MM.1S (cell line): Measurements from ENCODE around the gene CNTNAP2.

ENCODE experiments used
- DNase-seq: peaks from one replicate; pipeline ENCODE4 v3.0.0-alpha.2; 2015
- H2AFZ ChIP-seq: fragments of 300-600 bp; sonication (generic); 2 replicates; pipeline ENCODE4 v1.6.0; 2016; ENCODE audit warnings: antibody characterized with exemption, low read length
- H3F3A ChIP-seq: fragments of 300-600 bp; sonication (generic); 2 replicates; pipeline ENCODE4 v1.6.1; 2016; ENCODE audit warnings: mild to moderate bottlenecking, antibody characterized with exemption, low read length, moderate library complexity, mixed read lengths; ENCODE audit not compliant: insufficient read depth
- H3K27ac ChIP-seq: fragments of 300-600 bp; sonication (generic); 2 replicates; pipeline ENCODE4 v1.5.1; 2016; ENCODE audit warnings: mild to moderate bottlenecking, low read length
- H3K27me3 ChIP-seq: fragments of 300-600 bp; sonication (generic); replicated peaks from 2 replicates; pipeline ENCODE4 v1.6.0; 2016; ENCODE audit warnings: low read length; ENCODE audit not compliant: insufficient read depth
- H3K36me3 ChIP-seq: fragments of 300-600 bp; sonication (generic); replicated peaks from 2 replicates; pipeline ENCODE4 v1.6.1; 2016; ENCODE audit warnings: mild to moderate bottlenecking, low read length, mixed read lengths; ENCODE audit not compliant: insufficient read depth
- H3K4me1 ChIP-seq: fragments of 300-600 bp; sonication (generic); 2 replicates; pipeline ENCODE4 v1.6.1; 2016; ENCODE audit warnings: low read length, mixed read lengths
- H3K4me2 ChIP-seq: fragments of 300-600 bp; sonication (generic); 2 replicates; pipeline ENCODE4 v1.6.0; 2016; ENCODE audit warnings: low read depth, low read length
- H3K4me3 ChIP-seq: fragments of 300-600 bp; sonication (generic); 2 replicates; pipeline ENCODE4 v1.5.1; 2016; ENCODE audit warnings: low read length, mixed read lengths
- H3K79me2 ChIP-seq: fragments of 300-600 bp; sonication (generic); 2 replicates; pipeline ENCODE4 v1.6.1; 2016; ENCODE audit warnings: mixed run types, low read length, mixed read lengths
- H3K9ac ChIP-seq: fragments of 300-600 bp; sonication (generic); 2 replicates; pipeline ENCODE4 v1.6.1; 2016; ENCODE audit warnings: low read length, mixed read lengths
- H3K9me2 ChIP-seq: fragments of 300-600 bp; sonication (generic); replicated peaks from 2 replicates; pipeline ENCODE4 v1.6.1; 2016; ENCODE audit warnings: mild to moderate bottlenecking, low read length, mixed read lengths; ENCODE audit not compliant: insufficient read depth
- H3K9me3 ChIP-seq: fragments of 300-600 bp; sonication (generic); replicated peaks from 2 replicates; pipeline ENCODE4 v1.6.1; 2016; ENCODE audit warnings: mild to moderate bottlenecking, low read length, mixed read lengths; ENCODE audit not compliant: insufficient read depth
- H4K20me1 ChIP-seq: fragments of 300-600 bp; sonication (generic); 2 replicates; pipeline ENCODE4 v1.6.1; 2016; ENCODE audit warnings: mild to moderate bottlenecking, low read length, moderate library complexity, mixed read lengths; ENCODE audit not compliant: insufficient read depth
- EZH2 ChIP-seq: fragments of 300-600 bp; sonication (generic); optimal IDR thresholded peaks from 2 replicates; pipeline ENCODE3; 2017; ENCODE audit warnings: low read depth, mild to moderate bottlenecking, antibody characterized with exemption, low read length, mixed read lengths
- EZH2phosphoT487 ChIP-seq: fragments of 300-600 bp; sonication (generic); IDR thresholded peaks from 2 replicates; pipeline ENCODE4 v1.6.1; 2018; ENCODE audit warnings: antibody characterized with exemption, low read length
- TF ChIP-seq, protein P1 (sequence below): fragments of 300-600 bp; sonication (generic); IDR thresholded peaks from 2 replicates; pipeline ENCODE4 v1.5.1; 2016; ENCODE audit warnings: antibody characterized with exemption, low read length, mixed read lengths

Gene CNTNAP2

DNA sequence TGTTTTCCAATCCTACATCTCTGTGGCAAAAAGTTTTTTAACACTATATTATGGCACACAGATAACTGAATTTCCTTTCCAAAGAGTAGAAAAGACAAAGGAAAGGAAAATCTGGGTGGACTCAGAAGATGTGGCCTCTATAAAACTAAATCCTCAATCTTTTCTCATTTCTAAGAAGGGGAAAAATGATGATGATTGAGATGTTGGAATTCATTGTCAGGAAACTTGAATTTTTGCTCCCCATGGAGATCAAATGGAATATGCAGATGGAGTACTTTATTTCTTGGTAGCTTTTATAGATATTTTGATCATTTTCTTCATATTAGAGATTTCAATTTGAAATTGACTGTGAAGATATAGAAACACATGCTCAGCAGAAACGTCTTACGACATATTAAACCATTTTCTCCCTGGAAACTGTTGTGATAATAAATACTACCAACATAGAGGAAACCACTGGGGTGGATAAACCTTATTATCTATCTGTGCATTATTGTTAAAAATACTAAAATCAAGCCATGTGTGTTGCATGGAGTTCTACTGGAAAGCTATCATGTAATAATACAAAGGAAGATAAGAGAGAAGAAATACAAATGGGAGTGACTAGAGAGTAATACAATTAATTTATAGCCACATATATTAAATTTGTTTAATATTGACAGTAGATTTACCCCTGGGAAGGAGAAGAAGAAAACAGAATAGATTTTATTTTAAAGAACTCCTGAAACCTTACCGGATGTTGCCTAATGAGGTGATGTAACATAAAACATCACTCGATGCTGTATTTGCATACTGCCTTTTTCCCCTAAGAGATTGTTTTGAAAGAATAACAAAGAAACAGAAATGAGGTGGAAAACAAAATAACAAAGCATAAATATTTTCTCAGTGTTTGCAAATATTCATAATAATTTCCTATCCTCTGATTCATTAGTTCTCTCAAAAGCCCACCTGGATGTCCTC lies 1542.7 kb downstream of the CNTNAP2 start:
- Histone ChIP-seq H2AFZ (no peak overlapping the region), H3K27ac (no peak overlapping the region), H3K9me2 (no peaks in the 10 kb centered on the region), H3K27me3 (no peaks in the 10 kb centered on the region), H3K9me3 (no peaks in the 10 kb centered on the region), H3K79me2 (no peaks in the 10 kb centered on the region), H4K20me1 (no peaks in the 10 kb centered on the region), H3K36me3 (no peaks in the 10 kb centered on the region), H3K4me3 (no peak overlapping the region), H3F3A (no peaks in the 10 kb centered on the region), H3K9ac (no peak overlapping the region), H3K4me2 (no peak overlapping the region), H3K4me1 (no peaks in the 10 kb centered on the region)
- no peak for DNase-seq
- TF ChIP-seq EZH2phosphoT487 (no peak), EZH2 (no peak)
- TF ChIP-seq, protein P1, sequence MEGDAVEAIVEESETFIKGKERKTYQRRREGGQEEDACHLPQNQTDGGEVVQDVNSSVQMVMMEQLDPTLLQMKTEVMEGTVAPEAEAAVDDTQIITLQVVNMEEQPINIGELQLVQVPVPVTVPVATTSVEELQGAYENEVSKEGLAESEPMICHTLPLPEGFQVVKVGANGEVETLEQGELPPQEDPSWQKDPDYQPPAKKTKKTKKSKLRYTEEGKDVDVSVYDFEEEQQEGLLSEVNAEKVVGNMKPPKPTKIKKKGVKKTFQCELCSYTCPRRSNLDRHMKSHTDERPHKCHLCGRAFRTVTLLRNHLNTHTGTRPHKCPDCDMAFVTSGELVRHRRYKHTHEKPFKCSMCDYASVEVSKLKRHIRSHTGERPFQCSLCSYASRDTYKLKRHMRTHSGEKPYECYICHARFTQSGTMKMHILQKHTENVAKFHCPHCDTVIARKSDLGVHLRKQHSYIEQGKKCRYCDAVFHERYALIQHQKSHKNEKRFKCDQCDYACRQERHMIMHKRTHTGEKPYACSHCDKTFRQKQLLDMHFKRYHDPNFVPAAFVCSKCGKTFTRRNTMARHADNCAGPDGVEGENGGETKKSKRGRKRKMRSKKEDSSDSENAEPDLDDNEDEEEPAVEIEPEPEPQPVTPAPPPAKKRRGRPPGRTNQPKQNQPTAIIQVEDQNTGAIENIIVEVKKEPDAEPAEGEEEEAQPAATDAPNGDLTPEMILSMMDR: no peak

DNA sequence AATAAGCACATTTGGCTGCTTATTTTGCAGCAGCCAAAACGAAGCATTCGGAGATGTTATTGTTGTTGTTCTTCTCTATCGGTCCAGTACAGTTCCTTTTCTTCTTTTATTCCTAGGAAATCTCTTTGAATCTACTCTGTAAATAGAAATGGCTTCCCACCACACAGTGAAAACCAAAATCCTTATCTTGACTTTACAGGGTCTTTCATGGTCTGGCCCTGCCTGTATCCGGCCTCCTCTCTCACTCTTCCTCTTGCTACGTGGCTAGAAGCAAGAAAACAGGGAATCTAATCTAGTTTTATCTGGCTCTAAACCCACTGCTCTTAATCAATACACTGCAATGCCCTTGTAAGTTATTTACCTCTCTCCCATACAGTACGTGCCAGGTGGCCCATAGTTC lies 1547.9 kb downstream of the CNTNAP2 start:
- H3K9ac ChIP-seq: no peak overlapping the region
- DNase-seq: no peak
- no peaks in the 10 kb centered on the region for H3K4me1 ChIP-seq
- H3K9me3 ChIP-seq: no peaks in the 10 kb centered on the region
- no peaks in the 10 kb centered on the region for H3K79me2 ChIP-seq
- no peaks in the 10 kb centered on the region for H3F3A ChIP-seq
- no peak overlapping the region for H2AFZ ChIP-seq
- no peak overlapping the region for H3K27ac ChIP-seq
- TF ChIP-seq, protein P1: no peak
- TF ChIP-seq EZH2 (no peak), EZH2phosphoT487 (no peak)
- no peak overlapping the region for H3K4me3 ChIP-seq
- H3K9me2 ChIP-seq: no peaks in the 10 kb centered on the region
- no peak overlapping the region for H3K4me2 ChIP-seq
- H3K36me3 ChIP-seq: no peaks in the 10 kb centered on the region
- H3K27me3 ChIP-seq: no peaks in the 10 kb centered on the region
- H4K20me1 ChIP-seq: no peaks in the 10 kb centered on the region

DNA sequence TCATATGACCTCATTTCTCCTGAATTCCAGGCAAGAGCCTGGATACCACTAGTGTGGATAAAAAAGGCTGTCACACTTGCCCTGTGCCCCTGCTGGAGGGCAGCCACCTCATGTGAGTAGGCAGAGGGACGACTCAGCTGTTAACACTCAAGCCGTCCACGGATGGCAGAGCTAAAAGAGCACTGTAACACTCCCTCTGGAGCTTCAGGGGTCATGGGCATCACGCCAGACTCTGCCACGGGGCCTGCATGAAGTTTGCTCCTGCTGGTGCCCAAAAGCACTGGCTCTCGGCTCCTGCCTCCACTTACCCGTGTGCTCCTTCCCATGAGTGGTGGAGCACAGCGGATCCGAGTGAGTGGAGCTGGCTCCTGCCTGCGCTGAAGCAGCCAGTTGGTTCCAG lies 1554.2 kb downstream of the CNTNAP2 start:
- H3K79me2 ChIP-seq: no peaks in the 10 kb centered on the region
- no peaks in the 10 kb centered on the region for H3K27me3 ChIP-seq
- no peaks in the 10 kb centered on the region for H3F3A ChIP-seq
- no peaks in the 10 kb centered on the region for H3K36me3 ChIP-seq
- no peaks in the 10 kb centered on the region for H3K9me3 ChIP-seq
- H3K4me2 ChIP-seq: no peak overlapping the region
- no peaks in the 10 kb centered on the region for H3K9me2 ChIP-seq
- H3K9ac ChIP-seq: no peak overlapping the region
- H4K20me1 ChIP-seq: no peaks in the 10 kb centered on the region
- H3K4me1 ChIP-seq: no peaks in the 10 kb centered on the region
- no peak for DNase-seq
- H3K27ac ChIP-seq: no peak overlapping the region
- no peak overlapping the region for H3K4me3 ChIP-seq
- TF ChIP-seq EZH2phosphoT487: no peak
- TF ChIP-seq EZH2: no peak
- TF ChIP-seq, protein P1: no peak
- no peak overlapping the region for H2AFZ ChIP-seq
